ENCODE results near the gene ZNF385A. TPM values are rescaled to one million over a fixed set of nuclear protein-coding genes. Genes with fewer than 3 reads are reported as not detected.
"Not testable (repeated sequence)": the region's sequence is repeated elsewhere in the genome, so short reads cannot be mapped to it uniquely, and the experiment has no call there.

Gene ZNF385A
- total RNA-seq, 1 experiment from 2014 or later: 3.7 TPM

DNA sequence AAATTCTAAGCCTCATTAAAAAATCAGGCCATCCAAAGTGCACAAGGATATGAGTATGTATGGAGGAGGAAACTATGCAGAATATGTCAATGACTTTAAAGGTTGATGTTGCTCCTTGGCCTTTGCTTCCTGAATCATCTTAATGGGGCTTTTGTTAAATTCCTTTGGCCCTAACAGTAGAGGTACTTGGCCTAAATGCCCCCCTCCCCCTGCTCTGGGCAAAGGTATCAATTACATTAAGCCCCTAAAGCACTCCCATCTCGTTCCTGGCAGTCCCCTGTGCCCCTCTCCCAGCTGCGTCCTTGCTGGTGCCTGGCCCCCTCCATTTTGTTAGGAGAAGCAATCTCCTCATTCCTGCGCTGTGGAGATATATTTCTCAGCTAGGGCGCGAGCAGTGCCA lies 54.8 kb downstream of the ZNF385A start:
- DNase-seq (ENCODE audit: low read depth): no peak

DNA sequence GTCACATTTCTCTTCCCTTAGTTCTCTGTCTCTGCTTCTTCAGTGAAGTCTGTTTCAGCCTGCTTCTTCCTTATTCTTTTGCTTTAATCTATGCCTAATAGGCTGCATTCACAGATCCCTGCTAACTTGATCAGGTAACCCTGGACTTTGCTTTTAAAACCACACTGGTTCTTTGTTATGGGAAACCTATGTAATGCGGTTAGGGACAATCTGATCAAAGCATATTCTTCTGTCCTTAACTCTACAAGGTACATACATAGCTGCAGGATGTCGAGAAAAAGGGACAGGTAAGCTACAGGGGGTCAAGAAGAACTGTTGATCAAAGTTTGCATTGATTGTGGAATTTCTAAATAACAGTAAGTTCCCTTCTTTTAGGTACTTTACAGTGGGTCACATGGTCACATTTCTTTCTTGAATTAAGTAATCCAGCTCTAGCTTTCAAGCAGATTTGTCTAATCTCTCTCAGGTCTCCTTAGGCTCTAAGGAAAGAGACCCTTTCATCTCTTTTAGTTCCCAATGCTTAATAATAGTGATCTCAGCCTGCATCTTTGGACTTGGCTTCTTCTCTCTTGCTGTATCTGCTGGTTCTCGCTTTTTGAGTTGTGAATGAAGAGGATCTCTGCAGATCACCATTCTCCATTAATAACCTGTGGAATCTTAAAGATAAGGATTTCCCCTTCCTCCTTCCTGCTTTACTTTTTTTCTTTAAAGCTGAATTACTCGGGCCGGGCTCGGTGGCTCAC lies 55.8 kb downstream of the ZNF385A start:
- no peak for DNase-seq (ENCODE audit: low read depth)

DNA sequence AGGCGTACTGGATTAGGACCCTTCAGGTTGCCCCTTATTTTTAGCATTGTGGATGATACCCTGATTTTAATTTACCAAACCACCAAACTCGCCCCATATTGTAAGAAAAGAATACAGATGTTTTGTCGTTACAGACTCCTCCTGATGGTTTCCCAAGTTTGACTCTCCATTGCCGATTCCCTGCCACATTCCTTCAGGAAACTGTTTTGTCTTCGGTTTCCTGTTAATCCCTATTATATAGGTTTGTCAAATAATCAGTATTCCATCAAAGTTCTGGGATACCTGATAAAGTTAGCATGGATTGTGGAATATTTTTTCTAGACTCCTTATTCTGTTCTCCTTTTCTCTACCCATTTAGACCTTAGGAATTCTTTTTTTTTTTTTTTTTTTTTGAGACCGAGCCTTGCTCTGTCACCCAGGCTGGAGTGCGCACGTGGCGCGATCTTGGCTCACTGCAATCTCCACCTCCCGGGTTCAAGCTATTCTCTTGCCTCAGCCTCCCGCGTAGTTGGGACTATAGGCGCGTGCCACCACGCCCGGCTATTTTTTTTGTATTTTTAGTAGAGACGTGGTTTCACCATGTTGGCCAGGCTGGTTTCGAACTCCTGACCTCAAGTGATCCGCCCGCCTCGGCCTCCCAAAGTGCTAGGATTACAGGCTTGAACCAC lies 59.0 kb downstream of the ZNF385A start:
- DNase-seq (ENCODE audit: low read depth): not testable (repeated sequence)

DNA sequence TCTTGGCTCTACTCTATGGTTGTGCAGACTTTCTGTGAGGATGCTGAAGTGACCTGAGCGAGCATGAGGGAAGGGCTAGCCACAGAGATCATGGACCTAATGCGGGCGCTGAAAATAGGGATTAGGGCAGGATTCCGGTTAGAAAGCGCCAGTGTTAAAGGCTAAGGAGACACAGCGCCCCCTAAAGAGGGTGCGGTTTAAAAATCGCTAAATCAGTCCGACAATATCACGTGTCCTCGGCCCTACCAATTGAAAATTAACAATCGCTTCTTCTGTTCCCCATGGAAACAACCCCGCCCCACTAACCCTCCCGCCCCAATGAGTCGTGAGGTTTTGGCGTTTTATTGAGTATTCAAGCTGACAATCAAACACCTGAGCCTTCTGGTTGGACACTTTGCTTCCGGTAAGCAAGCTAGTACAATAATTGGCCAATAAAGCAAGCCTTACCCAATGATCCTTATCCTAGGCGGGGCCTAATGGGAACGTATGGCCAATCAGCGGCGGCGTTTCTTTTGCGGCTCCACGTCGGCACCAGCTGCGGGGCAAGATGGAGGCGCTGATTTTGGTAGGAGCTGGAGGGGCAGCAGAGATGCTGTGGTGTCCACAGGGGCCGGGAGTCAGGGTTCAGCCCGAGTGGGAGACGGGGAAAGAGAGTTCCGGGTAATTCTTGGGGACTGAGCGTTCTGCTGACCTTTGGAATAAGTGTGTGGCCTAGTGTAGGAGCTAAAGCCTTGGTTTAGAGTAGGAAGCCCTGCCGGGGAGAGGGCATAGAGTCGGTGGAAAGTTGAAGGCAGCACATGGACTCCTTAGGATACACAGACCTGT lies 59.7 kb downstream of the ZNF385A start, which contains the start of gene COPZ1:
Gene COPZ1 (plus strand): TSS at position 515 of the 825 bp plus-strand sequence. CDS start 33 bp downstream, at position 548.
- DNase-seq (ENCODE audit: low read depth): peak; percentile 100

DNA sequence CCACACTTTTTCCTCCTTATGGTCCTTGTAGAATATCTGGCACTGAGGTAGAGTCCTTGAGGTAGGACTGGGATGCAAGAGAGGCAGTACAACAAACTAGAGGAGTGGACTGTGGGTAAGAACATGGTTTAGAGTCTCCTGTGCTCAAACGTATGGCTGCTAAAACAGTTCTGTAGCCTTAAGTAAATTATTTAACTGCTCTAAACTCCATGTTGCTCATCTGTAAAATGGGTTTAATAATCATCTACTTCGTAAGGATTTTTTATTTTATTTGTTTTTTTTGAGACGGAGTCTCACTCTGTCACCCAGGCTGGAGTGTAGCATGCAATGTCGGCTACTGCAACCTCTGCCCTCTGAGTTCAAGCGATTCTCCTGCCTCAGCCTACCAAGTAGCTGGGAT lies 63.2 kb downstream of the ZNF385A start:
- no peak for DNase-seq (ENCODE audit: low read depth)

Other genes starting within 250 kb of the ZNF385A start
- 57.6 and 69.9 TPM in 2 replicates for gene SMUG1, start 195.7 kb downstream of the ZNF385A start, total RNA-seq (2014; rRNA removed)
- 65.3 and 90.8 TPM in 2 replicates for gene CBX5, start 104.6 kb downstream of the ZNF385A start, total RNA-seq (2014; rRNA removed)
- gene HNRNPA1, start 104.0 kb downstream of the ZNF385A start, total RNA-seq (2014; rRNA removed): 529 and 606 TPM in 2 replicates
- 0.06 TPM in 1 of 2 replicates, not detected in the other for gene NFE2, start 83.7 kb downstream of the ZNF385A start, total RNA-seq (2014; rRNA removed)
- 124 and 186 TPM in 2 replicates for gene COPZ1, start 59.6 kb downstream of the ZNF385A start, total RNA-seq (2014; rRNA removed)
- not detected in 2 replicates for gene GPR84, start 20.2 kb downstream of the ZNF385A start, total RNA-seq (2014; rRNA removed)
- 202 and 242 TPM in 2 replicates for gene ITGA5, start 34.5 kb upstream of the ZNF385A start, total RNA-seq (2014; rRNA removed)
- gene GTSF1, start 88.9 kb upstream of the ZNF385A start, total RNA-seq (2014; rRNA removed): not detected in 2 replicates
- not detected in 2 replicates for gene NCKAP1L, start 113.0 kb upstream of the ZNF385A start, total RNA-seq (2014; rRNA removed)
- not detected in 2 replicates for gene PDE1B, start 164.9 kb upstream of the ZNF385A start, total RNA-seq (2014; rRNA removed)
- not detected in 2 replicates for gene PPP1R1A, start 203.9 kb upstream of the ZNF385A start, total RNA-seq (2014; rRNA removed)

Data from LHCN-M2 (cell line).